ENCODE results near the gene PLCL1.
A peak's percentile ranks its signal among the peaks of the same experiment; 100 is the strongest.
"Not testable (repeated sequence)": the region's sequence is repeated elsewhere in the genome, so short reads cannot be mapped to it uniquely, and the experiment has no call there.

Gene PLCL1

DNA sequence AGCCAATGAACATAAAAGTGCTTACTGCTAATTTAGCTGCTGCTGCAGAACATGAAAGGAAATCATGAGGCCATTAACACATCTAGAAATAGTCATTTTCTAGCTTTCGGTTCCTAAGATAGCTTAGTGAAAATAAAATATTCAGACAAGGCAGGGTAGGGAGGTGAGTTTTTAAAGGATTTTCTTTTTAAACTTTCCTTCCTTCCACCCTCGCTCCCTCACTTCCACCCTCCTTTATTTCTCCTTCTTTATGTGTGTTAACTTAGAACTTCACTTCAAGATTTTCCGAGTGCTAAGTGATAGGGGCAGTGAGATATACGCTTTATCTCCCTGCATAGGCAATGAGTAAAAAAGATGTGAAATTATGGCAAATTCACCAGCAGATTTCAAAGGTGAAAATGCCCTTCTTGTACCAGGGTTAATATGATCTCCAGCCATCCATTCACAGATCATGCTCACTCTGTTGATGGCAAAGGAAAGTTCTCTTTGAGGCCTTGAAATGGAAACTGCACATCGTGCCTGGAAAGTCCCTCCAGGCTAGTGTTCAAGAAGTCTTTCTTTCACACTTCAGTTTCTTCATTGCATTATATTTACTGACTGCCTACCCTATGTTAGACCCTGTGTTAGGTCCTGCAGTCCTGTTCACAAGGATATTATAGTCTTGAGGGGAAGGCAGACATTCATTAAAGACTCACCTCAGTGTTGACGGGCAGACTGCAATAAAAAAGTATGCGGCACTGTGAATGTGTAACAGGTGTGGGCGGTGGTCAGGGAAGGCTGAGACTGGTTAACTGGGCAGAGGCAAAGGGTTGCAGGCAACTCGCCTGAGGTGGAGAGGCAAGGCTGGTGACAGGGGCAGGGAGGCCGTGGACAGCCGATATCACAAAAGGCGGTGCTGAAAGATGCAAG is 200.8 kb downstream of the PLCL1 start:
- no peak for DNase-seq

DNA sequence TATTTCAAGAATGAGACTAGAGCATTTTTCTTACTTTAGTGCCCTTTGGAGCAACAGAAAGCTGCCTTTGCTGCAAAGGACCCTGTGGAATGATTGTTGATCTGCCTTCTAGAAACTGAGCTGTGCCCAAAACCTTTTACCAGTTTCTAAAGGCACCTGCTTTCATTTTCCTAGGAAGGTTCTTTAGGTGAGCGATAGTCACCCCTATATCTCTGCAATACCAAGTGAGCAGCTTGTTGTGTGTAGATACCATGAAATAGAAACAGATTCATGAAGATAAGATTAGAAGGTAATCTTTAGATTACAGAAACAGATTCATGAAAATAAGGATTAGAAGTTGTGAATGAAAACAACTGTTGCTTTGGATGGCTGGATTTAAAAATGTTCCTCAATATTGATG is 202.3 kb downstream of the PLCL1 start:
- no peak for DNase-seq

DNA sequence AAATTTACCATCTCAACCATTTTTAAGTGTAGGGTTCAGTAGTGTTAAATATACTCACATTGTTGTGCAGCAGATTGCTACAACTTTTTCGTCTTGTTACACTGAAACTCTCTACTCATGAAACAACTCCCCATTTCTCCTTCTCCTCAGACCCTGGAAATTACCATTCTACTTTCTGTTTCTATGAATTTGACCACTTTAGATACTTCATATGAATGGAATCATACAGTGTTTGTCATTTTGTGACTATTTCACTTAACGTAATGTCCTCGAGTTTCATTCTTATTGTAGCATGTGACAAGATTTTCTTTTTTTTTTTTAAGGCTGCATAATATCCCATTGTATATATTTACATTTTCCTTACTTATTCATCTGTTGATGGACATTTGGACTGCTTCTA is 203.8 kb downstream of the PLCL1 start:
- DNase-seq = no peak

DNA sequence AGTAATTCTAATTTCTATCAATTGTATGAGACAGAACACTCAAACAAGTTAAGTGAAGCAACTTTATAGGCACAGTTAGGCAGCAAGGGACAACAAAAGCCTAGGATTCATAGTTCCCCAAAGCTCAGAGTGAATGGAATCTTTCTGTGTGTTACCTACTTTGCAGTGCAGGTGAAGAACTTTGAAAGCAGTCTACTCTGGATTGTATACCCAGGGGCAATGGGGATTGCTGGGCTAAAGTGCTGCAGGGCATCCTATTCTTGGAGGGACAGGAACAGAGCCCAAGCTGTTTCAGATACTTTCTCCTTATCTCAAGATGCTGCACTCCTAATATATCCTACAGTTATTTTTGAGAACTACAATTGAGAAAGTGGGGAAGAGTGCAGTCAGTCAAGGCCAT is 207.6 kb downstream of the PLCL1 start:
- DNase-seq = no peak

DNA sequence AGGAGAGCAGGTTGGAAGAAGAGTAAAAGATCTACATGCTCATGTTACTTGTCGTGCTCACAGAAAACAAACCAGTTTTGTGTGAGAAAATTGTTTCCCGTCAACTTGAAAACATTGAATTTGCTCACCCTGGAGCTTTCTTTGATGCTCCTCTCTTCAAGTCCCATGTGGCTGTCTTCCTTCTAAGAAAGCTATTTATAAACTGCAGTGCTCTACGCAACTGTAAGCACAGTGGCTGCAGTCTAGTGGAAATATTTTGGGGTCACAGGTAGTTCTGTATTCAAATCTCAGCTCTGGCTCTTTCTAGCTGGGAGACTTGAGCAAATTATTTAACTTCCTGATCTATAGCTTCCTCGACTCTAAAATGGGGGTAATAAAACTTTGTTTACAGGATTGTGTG is 211.8 kb downstream of the PLCL1 start:
- no peak for DNase-seq

DNA sequence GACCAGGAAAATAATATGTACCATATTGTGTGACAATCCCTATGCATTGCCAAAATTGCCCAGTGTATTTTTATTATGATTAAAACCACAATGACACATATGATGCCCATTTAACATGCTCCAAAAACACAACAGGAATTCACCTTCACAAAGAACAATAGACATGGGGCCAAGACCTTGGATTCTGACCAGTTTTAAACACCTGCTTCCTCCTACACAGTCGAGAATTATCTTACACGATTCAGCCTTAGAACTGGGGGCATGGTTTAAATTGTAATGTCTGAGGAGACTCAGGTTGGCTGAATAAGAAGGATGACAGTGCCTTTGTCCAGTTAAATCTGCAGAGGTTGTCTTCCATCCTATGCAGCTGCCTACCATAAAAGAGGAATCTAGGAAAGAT is 212.7 kb downstream of the PLCL1 start:
- no peak for DNase-seq

DNA sequence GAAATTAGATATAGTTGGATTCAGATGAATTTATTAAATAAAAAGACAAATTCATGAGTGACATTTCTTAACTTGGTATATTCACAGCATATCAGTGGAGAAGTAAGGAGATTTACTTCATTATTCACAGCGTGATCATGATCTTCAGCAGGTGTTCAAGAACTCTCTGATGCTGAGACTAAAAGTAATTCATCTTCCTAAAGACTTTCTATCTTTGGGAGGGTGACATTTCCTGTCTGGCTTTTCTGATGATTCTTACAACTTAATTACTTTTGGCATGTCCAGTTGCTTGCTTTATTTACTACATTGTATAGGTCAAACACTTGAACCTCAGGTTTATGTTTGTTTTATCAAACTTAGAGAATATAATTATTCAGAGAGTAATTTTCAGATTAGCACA is 224.6 kb downstream of the PLCL1 start:
- no peak for DNase-seq

DNA sequence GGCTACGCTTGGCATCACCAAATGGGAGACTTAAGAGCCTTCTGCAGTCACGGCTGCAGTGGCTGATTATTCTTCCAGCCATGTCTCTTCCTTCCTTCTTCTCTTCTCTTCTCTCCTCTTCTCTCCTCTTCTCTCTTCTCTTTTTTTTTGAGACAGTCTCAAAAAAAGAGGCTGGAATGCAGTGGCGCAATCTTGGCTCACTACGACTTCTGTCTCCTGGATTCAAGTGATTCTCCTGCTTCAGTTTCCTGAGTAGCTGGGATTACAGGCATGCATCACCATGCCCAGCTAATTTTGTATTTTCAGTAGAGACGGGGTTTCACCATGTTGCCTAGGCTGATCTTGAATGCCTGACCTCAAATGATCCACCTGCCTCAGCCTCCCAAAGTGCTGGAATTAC is 225.2 kb downstream of the PLCL1 start:
- not testable (repeated sequence) for DNase-seq

DNA sequence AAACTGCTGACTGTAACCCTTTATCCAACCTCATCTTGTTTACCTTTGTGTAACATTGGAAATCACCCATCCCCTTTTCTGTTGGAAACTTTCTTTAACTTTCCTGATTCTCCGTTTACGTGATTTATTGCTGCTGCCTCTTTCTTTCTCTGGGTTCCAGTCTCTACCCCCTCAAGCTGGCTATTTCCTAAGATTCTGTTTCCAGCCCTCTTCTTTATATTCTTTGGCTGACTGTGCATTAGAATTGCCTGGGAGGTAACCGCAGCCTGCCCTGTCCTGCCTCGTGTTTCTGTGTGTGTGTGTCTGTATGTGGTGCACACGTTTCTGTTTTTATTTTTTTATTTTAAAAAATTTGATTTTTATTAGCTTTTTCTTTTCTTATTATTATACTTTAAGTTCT is 229.2 kb downstream of the PLCL1 start:
- DNase-seq = no peak

DNA sequence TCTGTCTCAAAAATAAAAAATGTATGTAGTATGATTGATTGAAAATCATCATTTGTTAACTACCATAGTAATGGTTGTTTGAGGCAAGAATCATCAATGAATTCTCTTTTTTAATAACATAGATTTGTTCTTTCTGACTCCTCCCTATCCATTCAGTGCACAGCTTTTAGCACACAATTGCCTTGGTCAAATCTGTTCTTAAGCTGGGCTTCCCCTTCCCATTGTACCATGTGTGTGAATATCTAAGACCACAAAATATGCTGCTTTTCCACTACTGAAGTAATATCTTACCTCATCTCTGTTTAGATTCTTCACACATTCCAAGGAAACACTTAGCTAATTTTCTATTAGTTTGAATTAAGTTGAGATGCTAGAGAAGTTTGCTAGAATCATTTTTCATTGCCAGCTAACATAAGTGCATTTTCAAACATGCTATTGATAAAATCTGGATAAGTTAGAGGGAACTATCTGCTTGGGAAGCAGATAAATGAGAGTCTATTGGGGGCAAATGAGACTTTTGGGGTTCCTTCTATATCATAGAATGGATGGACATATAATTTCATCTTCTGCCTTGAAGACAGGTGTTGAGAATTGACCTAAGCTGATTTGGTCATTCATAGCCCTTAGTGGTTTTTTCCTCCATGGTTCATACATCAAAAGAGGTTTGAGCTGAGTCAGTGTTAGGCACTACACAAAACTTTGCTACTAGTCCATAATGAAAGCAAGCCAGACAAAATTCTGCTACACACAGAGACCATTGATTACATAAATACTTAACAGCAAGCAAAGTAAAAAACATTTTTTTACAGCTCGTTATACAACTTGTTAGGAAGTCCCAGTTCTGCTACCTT is 231.9 kb downstream of the PLCL1 start:
- no peak for DNase-seq

DNA sequence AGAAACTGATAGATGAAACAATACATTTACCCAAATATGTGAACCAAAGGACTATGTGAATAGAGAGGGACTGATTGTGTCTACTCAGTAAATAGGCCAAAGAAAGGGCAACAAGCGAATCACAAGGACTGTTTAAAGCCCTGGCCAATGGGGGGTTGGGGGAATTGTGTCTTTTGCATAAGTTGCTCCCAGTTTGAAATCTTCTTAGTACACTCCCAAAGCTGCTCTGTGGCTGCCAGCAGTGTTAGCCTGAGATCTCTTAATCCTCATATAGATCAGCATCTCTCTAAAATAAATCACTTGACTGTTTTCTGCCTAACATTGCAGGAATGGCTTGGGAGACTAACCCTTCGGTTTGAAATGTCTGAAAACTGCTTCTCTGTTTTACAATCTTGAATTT is 236.4 kb downstream of the PLCL1 start:
- DNase-seq = no peak

DNA sequence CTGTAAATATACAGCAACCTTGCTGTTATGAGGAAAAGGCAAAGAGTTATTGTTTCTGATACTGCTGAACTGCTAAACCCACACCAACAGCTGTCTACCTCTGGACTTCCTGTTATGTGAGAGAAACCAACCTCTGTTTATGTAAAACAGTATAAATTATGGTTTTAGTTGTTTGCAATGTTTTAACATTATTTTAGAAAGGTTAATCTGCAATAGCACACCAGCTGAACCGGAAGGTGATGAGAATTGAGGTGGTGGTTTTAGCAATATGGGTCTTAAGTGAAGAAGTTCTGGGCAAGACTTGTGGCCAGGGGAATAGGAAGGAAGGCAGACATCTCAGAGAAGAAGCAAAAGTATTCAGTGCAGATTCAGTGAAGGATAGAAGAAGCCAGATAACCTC is 237.8 kb downstream of the PLCL1 start:
- DNase-seq = no peak

DNA sequence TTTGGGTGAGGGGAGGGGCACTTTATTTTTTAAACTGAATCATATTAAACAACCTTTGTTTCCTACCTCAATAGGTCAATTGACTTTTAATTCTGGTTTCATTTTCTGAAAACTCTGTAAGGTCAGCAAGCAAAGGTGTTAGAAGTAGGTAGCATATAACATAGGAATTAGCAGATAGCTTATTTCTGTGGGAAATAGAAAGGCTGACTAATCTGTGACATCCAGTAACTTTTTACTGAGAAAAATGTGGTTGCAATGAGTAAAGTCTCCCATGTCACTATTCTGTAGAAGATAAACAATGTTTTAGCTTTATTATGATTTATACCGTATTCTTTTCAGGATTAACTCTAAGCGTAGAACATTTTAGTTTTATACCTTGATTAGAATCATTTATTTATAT is 240.4 kb downstream of the PLCL1 start:
- DNase-seq = no peak

DNA sequence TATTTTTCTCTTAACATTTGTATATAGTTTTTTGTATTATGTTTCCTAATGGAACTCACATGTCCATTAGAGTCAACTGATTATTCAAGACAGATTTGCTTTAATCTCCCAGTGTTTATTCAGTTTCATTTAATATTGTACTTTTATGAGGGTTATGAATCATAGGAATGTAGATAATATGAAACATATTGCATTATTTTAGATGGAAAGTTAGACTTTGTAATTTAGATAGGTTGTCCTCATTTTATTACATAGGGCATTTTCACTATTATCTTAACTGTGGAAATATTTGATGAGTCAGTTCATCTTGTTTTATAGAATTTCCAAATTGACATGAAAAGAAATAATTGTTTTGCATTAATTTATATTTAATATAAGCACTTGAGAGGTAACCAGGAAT is 240.8 kb downstream of the PLCL1 start:
- DNase-seq = no peak

DNA sequence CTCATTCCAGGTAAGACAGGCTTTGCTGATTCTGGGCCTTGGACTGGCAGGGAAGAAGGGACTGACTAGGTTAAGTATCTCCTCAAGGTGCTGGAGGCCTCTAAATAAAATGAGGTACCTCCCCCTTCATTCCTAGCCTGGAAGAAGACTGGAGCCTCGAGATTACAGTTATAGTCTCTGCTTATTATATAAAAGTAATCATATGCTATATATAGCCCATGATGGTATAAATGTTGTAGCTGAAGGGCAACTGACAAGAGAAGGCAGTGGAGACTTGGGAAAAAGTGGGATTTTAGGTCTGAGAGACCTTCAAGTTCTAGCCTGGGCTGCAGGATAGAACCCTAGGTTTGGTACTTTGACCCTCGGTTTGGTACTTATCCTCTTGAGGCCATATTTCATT is 248.3 kb downstream of the PLCL1 start:
- no peak for DNase-seq

DNA sequence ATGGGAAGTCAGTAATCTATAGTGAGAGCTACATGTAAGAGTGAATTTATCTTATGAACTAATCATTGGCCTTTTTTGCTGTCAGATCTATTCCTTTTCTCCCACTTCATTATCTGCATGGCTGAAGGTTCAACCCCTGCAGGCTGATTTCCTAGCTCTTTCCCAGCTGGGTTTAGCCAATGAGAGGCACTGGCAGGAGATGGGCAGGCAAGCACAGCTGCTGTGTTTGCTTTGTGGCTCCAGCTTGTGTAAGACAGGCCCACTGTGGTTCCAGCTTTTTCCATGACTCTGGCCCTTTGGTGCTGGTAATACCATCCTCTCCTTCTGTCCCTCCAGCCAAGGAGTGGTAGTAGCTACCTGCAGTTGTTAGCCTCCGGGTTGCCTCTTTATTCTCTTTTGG is 248.8 kb downstream of the PLCL1 start:
- no peak for DNase-seq

DNA sequence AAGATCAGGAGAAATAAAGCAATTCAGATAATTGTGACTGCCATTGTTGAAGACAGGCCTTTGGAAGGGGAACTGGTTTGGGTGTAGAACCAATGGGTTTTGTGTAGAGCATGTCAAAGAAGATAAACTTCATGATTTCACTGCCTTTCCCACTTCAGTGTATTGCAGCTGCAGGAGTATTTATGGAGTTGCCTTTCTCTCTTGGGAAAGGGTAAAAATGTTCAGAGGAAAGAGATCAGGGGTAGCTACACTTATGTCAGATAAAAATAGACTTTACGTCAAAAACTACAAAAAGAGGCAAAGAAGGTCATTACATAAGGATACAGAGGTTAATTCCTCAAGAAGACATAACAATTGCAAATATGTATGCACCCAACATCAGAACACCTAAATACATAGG is 249.4 kb downstream of the PLCL1 start:
- DNase-seq = no peak

DNA sequence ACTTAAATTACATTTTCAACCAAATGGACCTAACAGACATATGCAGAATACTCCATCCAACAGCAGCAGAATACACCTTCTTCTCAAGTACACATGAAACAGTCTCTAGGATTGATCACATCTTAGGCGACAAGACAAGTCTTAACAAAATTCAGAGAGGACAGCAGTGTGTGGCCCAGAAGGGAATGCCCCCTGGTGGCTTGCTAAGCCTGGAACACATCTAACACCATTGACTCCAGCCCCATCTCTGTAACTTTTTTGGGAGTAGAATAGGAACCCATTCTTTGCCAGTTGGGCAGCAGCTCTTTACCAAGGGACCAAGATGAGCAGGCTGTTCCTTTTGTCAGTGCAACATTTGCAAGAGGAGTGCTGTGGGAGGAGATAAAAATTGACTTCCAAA is 249.9 kb downstream of the PLCL1 start:
- DNase-seq = peak in 1 of 2 experiments; percentile 11

DNA sequence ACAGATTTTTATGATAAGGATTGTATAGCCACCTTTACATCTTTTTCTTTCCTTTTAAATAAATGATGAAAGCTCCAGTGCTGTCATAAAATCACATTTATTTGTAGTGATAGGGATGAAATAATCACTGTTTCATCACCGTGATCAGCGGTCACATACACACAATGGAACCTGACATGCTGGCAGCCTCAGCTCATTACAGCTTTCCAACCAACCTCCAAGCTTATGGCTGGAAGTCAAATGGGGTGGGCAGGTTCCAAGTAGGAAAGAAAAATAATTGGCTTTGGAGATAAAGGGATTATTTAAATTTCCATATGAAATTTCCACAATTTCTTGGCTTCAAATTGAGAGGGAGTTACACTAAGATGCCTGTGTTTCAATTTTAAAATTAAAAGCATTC is 251.3 kb downstream of the PLCL1 start:
- no peak for DNase-seq

DNA sequence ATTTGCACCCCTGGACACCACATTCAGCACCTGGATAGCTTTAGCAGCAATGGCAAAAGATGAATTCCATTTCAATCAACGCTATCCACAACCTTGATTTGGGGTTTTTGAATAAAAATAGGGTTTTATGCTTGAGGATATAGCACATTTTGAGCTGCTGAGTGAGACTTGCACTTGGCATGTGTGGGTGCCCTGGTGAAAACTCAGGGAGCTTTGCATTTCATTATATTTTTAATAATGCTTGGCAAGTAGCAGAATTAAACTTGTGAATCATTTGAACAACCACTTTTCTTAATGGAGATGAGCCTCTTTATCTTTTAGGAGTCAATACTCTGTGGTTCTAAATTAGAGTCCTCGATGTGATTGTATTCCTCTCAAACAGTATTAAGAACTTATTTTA is 252.4 kb downstream of the PLCL1 start:
- DNase-seq = no peak

DNA sequence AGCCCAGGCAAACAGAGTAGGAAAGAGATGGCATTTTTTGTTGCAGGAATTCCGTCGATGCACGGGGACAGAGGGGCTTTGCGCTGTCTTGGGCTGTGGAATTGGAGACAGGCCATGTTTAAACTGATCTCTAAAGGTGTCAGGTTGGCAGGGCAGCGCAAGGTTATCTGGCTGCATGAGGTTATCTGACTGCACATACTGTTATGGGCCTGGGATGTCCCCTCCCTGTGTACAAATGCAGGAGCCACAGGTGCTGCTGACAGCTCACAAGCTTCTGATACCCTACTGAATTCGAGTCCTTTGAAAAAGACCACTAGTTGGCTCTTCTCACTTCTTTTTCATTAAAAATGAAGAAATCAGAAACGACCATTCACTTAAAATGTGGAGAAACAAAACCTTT is 255.4 kb downstream of the PLCL1 start:
- DNase-seq = no peak

DNA sequence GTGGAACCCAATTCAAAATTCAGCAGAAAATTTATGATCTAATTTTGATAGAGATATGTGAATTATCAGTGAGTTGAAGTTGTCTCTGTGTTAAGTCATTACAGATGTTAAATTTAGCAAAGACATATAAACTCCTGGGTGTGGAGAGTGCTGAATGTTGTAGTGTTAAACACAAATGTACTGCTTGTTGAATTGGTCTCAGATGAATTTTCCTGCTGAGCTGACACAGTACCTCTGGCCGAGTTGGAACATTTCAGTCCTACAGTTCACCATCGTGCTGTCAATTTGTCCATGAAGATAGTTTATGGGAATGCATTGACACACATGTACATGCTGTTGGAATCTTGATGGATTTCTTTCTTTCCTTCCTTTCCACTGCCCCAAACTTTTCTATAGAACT is 255.9 kb downstream of the PLCL1 start:
- DNase-seq = no peak

DNA sequence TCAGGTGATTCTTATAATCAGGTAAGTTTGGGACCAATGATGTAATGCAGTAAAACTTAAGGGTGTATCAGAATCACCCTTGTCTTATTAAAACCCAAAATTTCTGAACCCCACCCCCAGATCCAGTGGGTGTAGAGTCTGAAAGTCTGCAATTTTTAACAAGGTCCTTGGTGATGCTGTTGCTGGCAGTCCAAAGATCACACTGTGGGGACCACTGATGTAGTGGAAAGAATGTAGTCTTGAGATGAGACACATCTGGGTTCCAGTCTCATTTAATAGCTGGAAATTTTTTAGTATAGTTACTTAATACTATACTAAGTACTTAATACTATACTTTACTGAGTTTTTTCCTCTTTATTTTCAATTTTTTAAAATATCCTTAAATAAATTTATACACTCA is 258.4 kb downstream of the PLCL1 start:
- DNase-seq = no peak

DNA sequence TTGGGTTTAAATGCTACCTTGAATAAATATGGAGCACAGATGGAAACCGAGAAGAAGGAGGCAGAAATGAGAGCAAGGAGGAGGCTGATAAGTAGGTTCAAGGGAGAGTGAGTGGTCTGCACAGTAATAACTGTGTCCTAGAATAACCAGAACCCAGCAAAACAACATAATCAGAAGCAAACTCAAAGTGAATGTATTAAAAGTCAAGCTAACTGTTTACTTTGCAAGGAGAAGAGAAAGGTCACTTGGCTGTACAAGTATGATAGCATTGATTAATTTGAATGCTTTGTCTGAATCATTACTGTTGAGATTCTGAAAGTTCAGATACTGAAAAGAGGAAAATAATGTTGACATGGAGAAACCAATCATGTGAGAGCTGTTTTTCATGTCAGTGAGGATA is 258.8 kb downstream of the PLCL1 start:
- no peak for DNase-seq
